GM13977 (cell line): ENCODE data around the gene ATP8B4.

Source experiments
- DNase-seq: peaks from one replicate; pipeline ENCODE4 v3.0.0; 2012; ENCODE audit warnings: low spot score
- in situ Hi-C: fragments of 300-500 bp; cut with MboI; formaldehyde crosslinking; loops from one replicate; pipeline ENCODE4 v1.12.0; 2022; ENCODE audit warnings: low sequenced_read_pairs, low pct_unique_long_range_greater_than_20kb, mixed read lengths, inconsistent platforms; ENCODE audit not compliant: unreplicated experiment
- TF ChIP-seq, protein P1 (sequence below): IDR thresholded peaks from 2 replicates; pipeline ENCODE4 v1.5.1; 2012; ENCODE audit warnings: mild to moderate bottlenecking, control low read depth; ENCODE audit not compliant: insufficient read depth; ENCODE audit errors: extremely low read depth, missing control alignments

Gene ATP8B4

DNA sequence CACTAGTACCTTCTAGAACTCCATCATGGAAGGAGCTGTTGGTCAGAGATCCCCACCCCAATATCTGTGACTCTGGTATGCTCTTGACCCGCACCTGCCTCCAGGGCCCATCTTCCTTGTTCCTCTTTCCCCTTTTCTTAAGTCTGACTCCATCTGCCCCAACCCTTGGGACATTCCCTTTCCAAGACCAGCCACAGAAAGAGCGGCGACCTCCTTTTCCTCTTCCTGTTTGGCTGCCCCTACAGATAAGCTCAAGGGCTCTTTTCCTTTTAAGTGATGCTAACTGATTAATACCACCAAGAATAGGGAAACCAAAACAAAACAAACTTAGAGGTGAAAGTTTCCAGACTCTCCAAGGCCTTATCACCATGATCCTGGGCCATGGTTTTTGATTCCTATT is 21.9 kb upstream of the ATP8B4 start:
- no peak for DNase-seq
- TF ChIP-seq, protein P1, sequence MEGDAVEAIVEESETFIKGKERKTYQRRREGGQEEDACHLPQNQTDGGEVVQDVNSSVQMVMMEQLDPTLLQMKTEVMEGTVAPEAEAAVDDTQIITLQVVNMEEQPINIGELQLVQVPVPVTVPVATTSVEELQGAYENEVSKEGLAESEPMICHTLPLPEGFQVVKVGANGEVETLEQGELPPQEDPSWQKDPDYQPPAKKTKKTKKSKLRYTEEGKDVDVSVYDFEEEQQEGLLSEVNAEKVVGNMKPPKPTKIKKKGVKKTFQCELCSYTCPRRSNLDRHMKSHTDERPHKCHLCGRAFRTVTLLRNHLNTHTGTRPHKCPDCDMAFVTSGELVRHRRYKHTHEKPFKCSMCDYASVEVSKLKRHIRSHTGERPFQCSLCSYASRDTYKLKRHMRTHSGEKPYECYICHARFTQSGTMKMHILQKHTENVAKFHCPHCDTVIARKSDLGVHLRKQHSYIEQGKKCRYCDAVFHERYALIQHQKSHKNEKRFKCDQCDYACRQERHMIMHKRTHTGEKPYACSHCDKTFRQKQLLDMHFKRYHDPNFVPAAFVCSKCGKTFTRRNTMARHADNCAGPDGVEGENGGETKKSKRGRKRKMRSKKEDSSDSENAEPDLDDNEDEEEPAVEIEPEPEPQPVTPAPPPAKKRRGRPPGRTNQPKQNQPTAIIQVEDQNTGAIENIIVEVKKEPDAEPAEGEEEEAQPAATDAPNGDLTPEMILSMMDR, result no peak

DNA sequence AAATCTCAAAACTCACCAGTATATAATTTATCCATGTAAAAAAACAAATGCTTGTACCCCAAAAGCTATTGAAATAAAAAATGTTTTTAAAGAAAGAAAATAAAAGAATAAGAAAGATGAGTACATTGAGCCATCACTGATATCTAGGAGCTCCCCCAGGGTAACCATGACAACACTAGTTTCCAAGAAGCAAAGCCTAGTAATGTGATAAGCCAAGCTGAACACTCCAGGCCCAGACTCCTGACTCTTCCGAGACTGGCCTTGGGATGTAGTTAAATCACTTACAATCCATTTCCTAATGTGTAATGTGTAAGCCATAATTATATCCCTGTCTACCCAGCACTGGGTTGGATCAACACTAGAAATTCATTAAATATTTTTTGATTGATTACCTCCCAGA is 21.1 kb upstream of the ATP8B4 start:
- in situ Hi-C loops, result loop anchor here (25.0 kb wide), 2 partner anchors 903 to 1278 kb away; no protein-coding TSS in a partner anchor

More for the DNA sequence above, 21.9 kb upstream of the ATP8B4 start:
- in situ Hi-C loops, result loop anchor here (25.0 kb wide), 2 partner anchors 904 to 1279 kb away; no protein-coding TSS in a partner anchor

DNA sequence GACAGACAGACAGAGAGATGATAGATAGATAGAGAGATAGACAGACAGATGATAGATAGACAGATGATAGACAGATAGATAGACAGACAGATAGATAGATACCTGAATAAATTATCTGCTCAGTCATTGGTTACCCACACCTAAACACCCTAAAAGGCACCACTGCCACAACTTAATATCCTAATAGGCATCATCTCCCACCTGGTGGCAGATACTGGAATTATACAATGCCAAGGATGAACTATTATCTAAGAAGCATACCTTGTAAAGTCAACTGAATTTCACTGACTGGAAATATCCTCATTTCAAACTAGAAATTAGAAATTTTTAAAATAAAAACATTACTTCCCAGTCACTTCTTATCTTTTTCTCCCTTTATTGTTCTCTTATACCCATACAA is 19.4 kb upstream of the ATP8B4 start:
- no peak for DNase-seq
- in situ Hi-C loops, result loop anchor here (25.0 kb wide), 2 partner anchors 901 to 1276 kb away; no protein-coding TSS in a partner anchor

More for the DNA sequence above, 21.1 kb upstream of the ATP8B4 start:
- DNase-seq, result no peak
- TF ChIP-seq, protein P1, result no peak

DNA sequence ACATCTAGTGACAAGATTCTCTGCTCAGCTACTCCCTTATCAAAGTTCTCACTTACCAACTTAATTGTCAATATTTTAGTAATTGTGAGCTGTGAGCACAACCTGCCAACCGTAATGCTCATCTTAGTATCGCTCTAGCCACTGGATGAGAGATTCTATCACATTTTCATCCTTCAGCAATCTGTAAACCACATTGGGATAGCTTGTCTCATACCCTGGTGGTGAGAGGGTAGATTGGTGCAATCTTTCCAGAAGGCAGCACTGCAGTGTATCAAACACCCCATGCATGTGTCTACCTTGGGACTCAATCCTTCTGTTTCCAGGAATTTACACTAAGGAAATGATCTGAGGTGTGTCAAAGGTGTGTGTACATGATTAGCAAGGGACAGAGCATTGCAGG is 18.9 kb upstream of the ATP8B4 start:
- in situ Hi-C loops, result loop anchor here (25.0 kb wide), 2 partner anchors 901 to 1276 kb away; no protein-coding TSS in a partner anchor
- no peak for DNase-seq
- TF ChIP-seq, protein P1, result no peak

More for the DNA sequence above, 19.4 kb upstream of the ATP8B4 start:
- TF ChIP-seq, protein P1, result peak; percentile 1

DNA sequence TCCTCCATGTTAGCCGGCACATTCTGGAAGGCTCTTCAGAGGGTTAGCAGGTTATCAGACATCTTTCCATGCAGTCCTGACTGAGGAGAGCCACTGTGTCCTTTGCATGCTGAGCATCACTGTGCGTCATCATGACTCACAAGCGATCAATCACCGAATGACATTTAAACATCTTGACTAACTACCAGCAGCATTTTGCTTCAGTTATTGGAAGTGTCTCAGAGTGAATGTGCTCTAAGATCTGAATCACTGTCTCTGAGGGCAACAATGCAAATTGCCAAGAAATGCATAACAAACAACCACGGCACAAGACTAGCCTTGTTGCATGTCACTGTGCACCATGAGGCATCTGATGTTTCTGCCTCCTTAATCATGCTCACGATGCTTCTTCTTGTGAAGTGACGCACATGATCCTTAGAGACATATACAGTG is 18.3 kb upstream of the ATP8B4 start:
- DNase-seq, result no peak
- TF ChIP-seq, protein P1, result no peak
- in situ Hi-C loops, result loop anchor here (25.0 kb wide), 2 partner anchors 900 to 1275 kb away; no protein-coding TSS in a partner anchor

DNA sequence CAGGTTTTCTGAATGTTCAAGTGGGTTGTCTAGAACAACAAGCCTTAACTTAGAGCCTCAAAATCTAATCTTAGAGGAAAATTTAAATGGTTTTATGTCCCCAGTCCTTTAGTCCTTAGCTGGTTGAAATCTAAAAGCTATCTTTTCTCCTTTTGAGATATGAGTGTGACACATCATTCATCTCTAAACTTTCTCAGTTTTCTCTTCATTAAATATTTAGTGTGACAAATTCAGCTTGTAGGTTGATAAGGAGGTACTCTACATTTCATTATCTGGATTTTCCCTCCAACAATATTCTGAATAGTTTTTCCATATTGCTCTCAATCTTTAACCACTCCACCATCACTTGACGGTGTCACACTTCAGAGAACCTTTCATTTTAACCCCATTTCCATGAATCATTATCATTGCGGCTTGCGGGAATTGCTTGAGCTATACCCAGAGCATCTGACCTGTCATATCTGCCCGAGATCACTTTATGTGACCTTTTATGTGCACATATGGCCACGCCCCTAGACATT is 16.1 kb upstream of the ATP8B4 start:
- TF ChIP-seq, protein P1, result no peak
- in situ Hi-C loops, result loop anchor here (25.0 kb wide), 2 partner anchors 898 to 1273 kb away; no protein-coding TSS in a partner anchor
- no peak for DNase-seq
